Nephron progenitor cell (in vitro differentiated cells): ENCODE measurements around the gene HES3.

Source experiments
- DNase-seq: peaks from one replicate; pipeline ENCODE4 v3.0.0; 2021
- H3K27ac Mint-ChIP-seq: 2 replicates; pipeline ENCODE4 v1.8.0; 2021; ENCODE audit warnings: mild to moderate bottlenecking, moderate library complexity, mixed read lengths
- H3K27me3 Mint-ChIP-seq: 2 replicates; pipeline ENCODE4 v1.8.0; 2021; ENCODE audit warnings: mild to moderate bottlenecking, low read depth, mixed read lengths; ENCODE audit not compliant: poor library complexity
- H3K36me3 Mint-ChIP-seq: 2 replicates; pipeline ENCODE4 v1.8.0; 2021; ENCODE audit warnings: low read depth, mixed read lengths
- H3K4me1 Mint-ChIP-seq: 2 replicates; pipeline ENCODE4 v1.8.0; 2021; ENCODE audit warnings: mixed read lengths
- H3K4me3 Mint-ChIP-seq: 2 replicates; pipeline ENCODE4 v1.8.0; 2021; ENCODE audit warnings: mild to moderate bottlenecking, moderate library complexity, mixed read lengths
- H3K9me3 Mint-ChIP-seq: 2 replicates; pipeline ENCODE4 v1.8.0; 2021; ENCODE audit warnings: mild to moderate bottlenecking, moderate library complexity, mixed read lengths
- CTCF ChIP-seq: fragments of 200-600 bp; sonication (generic); IDR thresholded peaks from 2 replicates; pipeline ENCODE4 v1.5.0; 2021; ENCODE audit warnings: antibody characterized with exemption

HES3 gene

GRCh38 chr1:6269720-6270400 is 25.9 kb downstream of the HES3 start:
- peaks cover 89% of the 10 kb centered on the region for H3K4me1 Mint-ChIP-seq
- TF ChIP-seq CTCF = no peak
- H3K36me3 Mint-ChIP-seq = no peaks in the 10 kb centered on the region
- peak overlapping the region; percentile 61 for H3K4me3 Mint-ChIP-seq
- no peaks in the 10 kb centered on the region for H3K9me3 Mint-ChIP-seq
- H3K27me3 Mint-ChIP-seq = peaks cover 5% of the 10 kb centered on the region
- peak; percentile 51 for DNase-seq
- no peak overlapping the region for H3K27ac Mint-ChIP-seq

- Mint-ChIP-seq H3K4me3 (peak overlapping the region; percentile 61), H3K27me3 (peaks cover 5% of the 10 kb centered on the region), H3K27ac (no peak overlapping the region), H3K4me1 (peaks cover 91% of the 10 kb centered on the region), H3K36me3 (no peaks in the 10 kb centered on the region), H3K9me3 (no peaks in the 10 kb centered on the region)
- no peak for TF ChIP-seq CTCF
- no peak for DNase-seq
These were observed 26.4 kb downstream of the HES3 start for GRCh38 chr1:6270401-6270800.

DNA sequence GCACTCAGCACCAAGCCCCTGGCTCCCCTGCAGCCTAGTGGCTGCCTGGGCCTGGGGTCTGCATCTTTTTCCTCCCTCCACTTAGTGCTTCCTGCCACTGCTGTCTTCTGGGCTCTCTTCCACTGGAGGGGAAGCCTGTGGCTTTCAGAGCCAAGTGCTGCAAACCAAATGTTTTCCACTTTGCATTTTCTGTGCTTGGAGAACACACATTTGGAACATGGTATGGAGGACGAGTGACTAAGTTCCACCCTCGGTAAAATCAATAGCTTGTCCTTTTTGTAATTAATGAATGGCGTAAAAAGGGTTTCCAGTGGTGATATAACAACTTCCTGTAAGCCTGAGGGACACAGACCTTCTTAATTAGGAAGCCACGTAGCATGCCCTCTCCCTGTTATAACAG is 27.0 kb downstream of the HES3 start:
- peaks cover 5% of the 10 kb centered on the region for H3K27me3 Mint-ChIP-seq
- peaks cover 92% of the 10 kb centered on the region for H3K4me1 Mint-ChIP-seq
- TF ChIP-seq CTCF = no peak
- H3K36me3 Mint-ChIP-seq = no peaks in the 10 kb centered on the region
- H3K27ac Mint-ChIP-seq = peak overlapping the region; percentile 32
- no peak overlapping the region for H3K4me3 Mint-ChIP-seq
- DNase-seq = no peak
- H3K9me3 Mint-ChIP-seq = no peaks in the 10 kb centered on the region

GRCh38 chr1:6271554-6271953 is 27.6 kb downstream of the HES3 start:
- no peaks in the 10 kb centered on the region for H3K36me3 Mint-ChIP-seq
- no peak for TF ChIP-seq CTCF
- peak; percentile 36 for DNase-seq
- peaks cover 92% of the 10 kb centered on the region for H3K4me1 Mint-ChIP-seq
- no peaks in the 10 kb centered on the region for H3K9me3 Mint-ChIP-seq
- H3K27ac Mint-ChIP-seq = no peak overlapping the region
- H3K27me3 Mint-ChIP-seq = peaks cover 2% of the 10 kb centered on the region
- H3K4me3 Mint-ChIP-seq = peak overlapping the region; percentile 53

DNA sequence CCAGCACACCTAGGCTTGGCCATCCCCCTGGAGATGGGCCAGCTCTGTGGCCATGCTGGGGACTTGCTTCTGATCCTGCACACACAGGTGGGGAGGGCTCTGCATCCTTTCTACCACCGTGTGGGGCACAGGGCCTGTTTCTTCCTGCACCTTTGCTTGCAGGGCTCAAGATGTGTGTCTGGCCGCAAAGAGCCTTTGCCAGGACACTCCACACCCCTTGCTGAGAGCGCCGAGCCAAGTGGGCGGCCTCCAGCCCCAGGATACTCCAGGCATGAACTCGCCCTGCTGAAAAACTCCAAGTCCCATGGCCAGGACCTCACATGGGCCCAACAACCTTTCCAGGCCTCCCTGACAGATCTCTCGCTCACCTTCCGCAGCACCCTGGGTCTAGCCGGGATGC is 28.5 kb downstream of the HES3 start:
- no peak for TF ChIP-seq CTCF
- peaks cover 91% of the 10 kb centered on the region for H3K4me1 Mint-ChIP-seq
- H3K27me3 Mint-ChIP-seq = peaks cover 3% of the 10 kb centered on the region
- peak overlapping the region; percentile 54 for H3K4me3 Mint-ChIP-seq
- H3K9me3 Mint-ChIP-seq = no peaks in the 10 kb centered on the region
- no peaks in the 10 kb centered on the region for H3K36me3 Mint-ChIP-seq
- DNase-seq = no peak
- no peak overlapping the region for H3K27ac Mint-ChIP-seq

- H3K36me3 Mint-ChIP-seq = no peaks in the 10 kb centered on the region
- TF ChIP-seq CTCF = peak; percentile 12
- no peaks in the 10 kb centered on the region for H3K9me3 Mint-ChIP-seq
- no peak overlapping the region for H3K27ac Mint-ChIP-seq
- H3K4me1 Mint-ChIP-seq = peaks cover 91% of the 10 kb centered on the region
- DNase-seq = no peak
- H3K27me3 Mint-ChIP-seq = peaks cover 6% of the 10 kb centered on the region
- H3K4me3 Mint-ChIP-seq = peak overlapping the region; percentile 54
These were observed 28.9 kb downstream of the HES3 start for GRCh38 chr1:6272868-6273267.
